PFSK-1 (cell line): ENCODE measurements around the gene KIF26B.

Experiments
- FOXP2 ChIP-seq: optimal IDR thresholded peaks from 2 replicates; pipeline ENCODE3; 2011; ENCODE audit warnings: borderline replicate concordance, control low read depth, inconsistent platforms; ENCODE audit not compliant: insufficient read depth; ENCODE audit errors: extremely low read length, extremely low read depth
- POLR2AphosphoS5 ChIP-seq: IDR thresholded peaks from 2 replicates; pipeline ENCODE4 v1.6.1; 2012; ENCODE audit warnings: low read depth, mild to moderate bottlenecking, control low read depth, low read length, moderate library complexity
- REST ChIP-seq, 2 experiments: IDR thresholded peaks; 2 replicates each; pipeline versions ENCODE4 v1.6.1 to v1.8.0; 2011 to 2012; ENCODE audit warnings: low read depth in 2 of 2, low read length in 2 of 2, control low read depth in 1 of 2, inconsistent platforms in 1 of 2, mild to moderate bottlenecking in 1 of 2, moderate library complexity in 1 of 2; ENCODE audit not compliant: insufficient read depth in 1 of 2
- SIN3A ChIP-seq: IDR thresholded peaks from 2 replicates; pipeline ENCODE4 v1.6.1; 2012; ENCODE audit warnings: mild to moderate bottlenecking, low read length, moderate library complexity, borderline replicate concordance; ENCODE audit not compliant: insufficient read depth

DNA sequence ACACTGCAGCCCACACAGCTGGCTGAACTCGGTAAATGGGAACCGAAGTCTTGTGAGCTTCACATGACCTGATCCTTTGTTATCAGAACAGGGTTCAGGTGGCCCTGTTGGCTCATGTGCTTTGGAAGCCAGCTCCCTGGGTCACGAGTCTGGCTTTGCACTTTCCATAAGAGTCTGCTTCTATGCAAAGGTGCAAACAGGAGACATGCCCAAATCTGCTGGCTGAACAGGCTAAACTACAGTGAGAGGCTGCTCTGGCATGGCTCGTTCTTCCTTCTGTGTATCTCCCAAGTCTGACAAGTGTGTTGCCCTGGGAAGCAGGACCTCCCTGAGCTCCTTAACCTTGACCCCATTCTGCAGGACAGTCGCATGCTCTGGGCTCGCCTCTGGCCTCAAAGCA lies 549.6 kb downstream of the KIF26B start:
- TF ChIP-seq POLR2AphosphoS5 (no peak), REST (IDR thresholded peaks at IDR 0.05; ENCODE audit: insufficient read depth in 1 of 2, low read depth in 2 of 2, low read length in 2 of 2) (no peak), FOXP2 (no peak), SIN3A (no peak)
